ENCODE data around the gene EPHB3.

DNA sequence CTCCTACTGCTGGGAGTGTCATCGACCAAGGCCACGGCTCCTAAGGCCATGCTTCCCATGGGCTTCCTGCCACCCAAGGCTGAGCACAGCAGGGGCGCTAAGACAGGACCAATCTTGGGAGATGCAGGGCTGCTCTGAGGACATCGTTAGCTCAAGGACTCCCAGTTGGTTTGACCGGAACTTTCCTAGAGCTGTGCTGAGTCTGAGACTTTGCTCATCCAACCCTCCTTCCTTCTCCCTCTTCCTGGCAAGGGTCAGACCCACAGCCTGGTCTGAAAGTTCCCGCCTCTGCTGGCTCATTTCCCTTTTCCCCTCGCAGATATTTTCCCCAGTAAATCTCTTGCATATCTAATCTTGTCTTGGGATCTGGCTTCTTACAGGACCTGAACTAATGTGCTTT, 57.2 kb downstream of the EPHB3 start:
- TF ChIP-seq, protein P1, sequence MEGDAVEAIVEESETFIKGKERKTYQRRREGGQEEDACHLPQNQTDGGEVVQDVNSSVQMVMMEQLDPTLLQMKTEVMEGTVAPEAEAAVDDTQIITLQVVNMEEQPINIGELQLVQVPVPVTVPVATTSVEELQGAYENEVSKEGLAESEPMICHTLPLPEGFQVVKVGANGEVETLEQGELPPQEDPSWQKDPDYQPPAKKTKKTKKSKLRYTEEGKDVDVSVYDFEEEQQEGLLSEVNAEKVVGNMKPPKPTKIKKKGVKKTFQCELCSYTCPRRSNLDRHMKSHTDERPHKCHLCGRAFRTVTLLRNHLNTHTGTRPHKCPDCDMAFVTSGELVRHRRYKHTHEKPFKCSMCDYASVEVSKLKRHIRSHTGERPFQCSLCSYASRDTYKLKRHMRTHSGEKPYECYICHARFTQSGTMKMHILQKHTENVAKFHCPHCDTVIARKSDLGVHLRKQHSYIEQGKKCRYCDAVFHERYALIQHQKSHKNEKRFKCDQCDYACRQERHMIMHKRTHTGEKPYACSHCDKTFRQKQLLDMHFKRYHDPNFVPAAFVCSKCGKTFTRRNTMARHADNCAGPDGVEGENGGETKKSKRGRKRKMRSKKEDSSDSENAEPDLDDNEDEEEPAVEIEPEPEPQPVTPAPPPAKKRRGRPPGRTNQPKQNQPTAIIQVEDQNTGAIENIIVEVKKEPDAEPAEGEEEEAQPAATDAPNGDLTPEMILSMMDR (IDR thresholded peaks at IDR 0.05), result no peak
- no peak for TF ChIP-seq POLR2A (IDR thresholded peaks at IDR 0.05)
- no peak for TF ChIP-seq POLR2AphosphoS5 (IDR thresholded peaks at IDR 0.05)
- TF ChIP-seq EP300 (IDR thresholded peaks at IDR 0.05; ENCODE audit: low read depth), result no peak
